ENCODE data around the gene NEURL1. TPM values are rescaled to one million over a fixed set of nuclear protein-coding genes. Genes with fewer than 3 reads are reported as not detected.
A peak's percentile ranks its signal among the peaks of the same experiment; 100 is the strongest.

Gene NEURL1
- total and polyA plus RNA-seq, 4 donors = 0.14 to 2.0 (median 0.74) TPM

DNA sequence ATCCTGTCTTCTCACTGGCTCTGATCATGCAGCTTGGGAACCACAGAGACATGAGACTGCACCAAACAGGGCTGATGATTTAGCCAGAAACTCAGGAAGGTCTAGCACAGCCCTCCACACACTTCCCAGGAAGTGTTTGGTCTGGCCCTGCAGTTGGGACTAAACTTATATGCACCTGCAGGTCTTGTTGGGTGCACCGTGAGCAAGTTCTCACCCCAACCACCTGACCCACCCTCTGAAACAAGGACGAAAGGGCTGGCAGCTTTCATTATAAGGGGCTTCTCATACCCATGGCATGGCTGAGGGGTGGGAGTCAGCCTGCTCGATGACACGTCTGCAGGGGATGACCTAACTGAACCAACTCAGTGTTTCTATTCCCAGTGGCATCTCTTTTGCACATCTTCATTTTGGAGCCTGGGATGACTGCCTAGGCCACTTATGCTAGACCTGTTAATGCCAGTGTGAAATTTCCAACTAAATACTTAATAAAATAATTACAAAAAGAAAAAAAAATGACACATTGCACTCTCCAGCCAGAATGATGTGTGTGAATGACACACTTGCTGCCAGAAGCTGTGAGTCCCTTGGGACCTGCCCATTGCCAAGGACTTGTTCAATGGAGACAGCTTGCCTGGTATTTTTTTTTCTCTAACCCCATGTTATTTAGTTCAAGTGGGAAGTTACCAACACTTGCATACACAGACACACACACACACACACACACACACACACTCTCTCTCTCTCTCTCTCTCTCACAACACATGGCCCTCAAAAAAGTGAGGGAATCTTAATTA, 102.6 kb downstream of the NEURL1 start:
- Histone ChIP-seq H3K27ac (ENCODE audit: low read depth in 1 of 2, low read length in 1 of 2) (no peak overlapping the region), H3K9me3 (ENCODE audit: control insufficient read depth in 4 of 4, insufficient read depth in 3 of 4, low read length in 3 of 4) (no peaks in the 10 kb centered on the region), H3K4me3 (no peak overlapping the region), H3K36me3 (ENCODE audit: control insufficient read depth in 4 of 4, insufficient read depth in 4 of 4, low read length in 4 of 4) (peaks cover 0 to 15% (median 3%) of the 10 kb centered on the region in 4 donors), H3K4me1 (ENCODE audit: control insufficient read depth in 5 of 5, insufficient read depth in 5 of 5, low read length in 5 of 5) (peaks cover 0 to 5% (median 0%) of the 10 kb centered on the region in 5 donors), H3K9ac (ENCODE audit: insufficient read depth in 1 of 2, low read length in 2 of 2) (no peak overlapping the region), H3K27me3 (ENCODE audit: control insufficient read depth in 3 of 3, insufficient read depth in 3 of 3, low read length in 2 of 3) (no peaks in the 10 kb centered on the region)
- TF ChIP-seq, protein P1, sequence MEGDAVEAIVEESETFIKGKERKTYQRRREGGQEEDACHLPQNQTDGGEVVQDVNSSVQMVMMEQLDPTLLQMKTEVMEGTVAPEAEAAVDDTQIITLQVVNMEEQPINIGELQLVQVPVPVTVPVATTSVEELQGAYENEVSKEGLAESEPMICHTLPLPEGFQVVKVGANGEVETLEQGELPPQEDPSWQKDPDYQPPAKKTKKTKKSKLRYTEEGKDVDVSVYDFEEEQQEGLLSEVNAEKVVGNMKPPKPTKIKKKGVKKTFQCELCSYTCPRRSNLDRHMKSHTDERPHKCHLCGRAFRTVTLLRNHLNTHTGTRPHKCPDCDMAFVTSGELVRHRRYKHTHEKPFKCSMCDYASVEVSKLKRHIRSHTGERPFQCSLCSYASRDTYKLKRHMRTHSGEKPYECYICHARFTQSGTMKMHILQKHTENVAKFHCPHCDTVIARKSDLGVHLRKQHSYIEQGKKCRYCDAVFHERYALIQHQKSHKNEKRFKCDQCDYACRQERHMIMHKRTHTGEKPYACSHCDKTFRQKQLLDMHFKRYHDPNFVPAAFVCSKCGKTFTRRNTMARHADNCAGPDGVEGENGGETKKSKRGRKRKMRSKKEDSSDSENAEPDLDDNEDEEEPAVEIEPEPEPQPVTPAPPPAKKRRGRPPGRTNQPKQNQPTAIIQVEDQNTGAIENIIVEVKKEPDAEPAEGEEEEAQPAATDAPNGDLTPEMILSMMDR (IDR thresholded peaks at IDR 0.05; ENCODE audit: control extremely low read depth, extremely low read depth) = no peak
- ATAC-seq (ENCODE audit: insufficient read depth, low FRiP score) (no peak), DNase-seq (no peak)
- WGBS, 2 donors = 92 to 96% methylated on average over 4 of the region's 4 CpGs

GRCh38 chr10:103597003-103597402, 103.5 kb downstream of the NEURL1 start:
- WGBS, 2 donors = 85 to 89% methylated on average over 6 of the region's 6 CpGs
- no peaks in the 10 kb centered on the region for H3K27me3 ChIP-seq (ENCODE audit: control insufficient read depth in 3 of 3, insufficient read depth in 3 of 3, low read length in 2 of 3)
- DNase-seq (no peak), ATAC-seq (ENCODE audit: insufficient read depth, low FRiP score) (no peak)
- H3K4me1 ChIP-seq (ENCODE audit: control insufficient read depth in 5 of 5, insufficient read depth in 5 of 5, low read length in 5 of 5) = peaks cover 0 to 5% (median 0%) of the 10 kb centered on the region in 5 donors
- peaks cover 0 to 22% (median 5%) of the 10 kb centered on the region in 4 donors for H3K36me3 ChIP-seq (ENCODE audit: control insufficient read depth in 4 of 4, insufficient read depth in 4 of 4, low read length in 4 of 4)
- TF ChIP-seq, protein P1 (IDR thresholded peaks at IDR 0.05; ENCODE audit: control extremely low read depth, extremely low read depth) = no peak
- H3K27ac ChIP-seq (ENCODE audit: low read depth in 1 of 2, low read length in 1 of 2) = no peak overlapping the region
- no peak overlapping the region for H3K9ac ChIP-seq (ENCODE audit: insufficient read depth in 1 of 2, low read length in 2 of 2)
- H3K4me3 ChIP-seq = no peak overlapping the region
- no peaks in the 10 kb centered on the region for H3K9me3 ChIP-seq (ENCODE audit: control insufficient read depth in 4 of 4, insufficient read depth in 3 of 4, low read length in 3 of 4)

DNA sequence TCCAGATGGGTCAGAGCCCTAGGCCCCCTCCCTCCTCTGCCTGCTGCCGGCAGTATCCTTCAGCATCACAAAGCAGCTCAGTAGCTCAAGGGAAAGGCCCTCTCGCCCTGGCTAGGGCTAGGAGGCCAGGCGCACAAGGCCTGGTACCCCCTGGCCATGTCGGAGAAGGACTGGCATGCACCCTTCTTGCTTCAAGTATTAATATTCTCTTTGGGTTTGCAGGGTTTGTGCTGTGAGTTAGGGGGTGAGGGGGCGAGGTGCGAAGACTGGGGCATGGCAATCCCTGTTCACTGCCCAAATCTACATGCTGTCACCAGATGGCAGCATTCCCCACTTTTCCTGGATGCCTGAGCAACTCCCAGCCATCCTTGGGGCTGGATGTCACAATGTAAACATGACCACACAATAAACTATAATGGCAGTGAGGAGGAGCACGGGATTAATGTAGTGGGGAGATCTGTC, 105.2 kb downstream of the NEURL1 start:
- Histone ChIP-seq H3K27ac (ENCODE audit: low read depth in 1 of 2, low read length in 1 of 2) (no peak overlapping the region), H3K9me3 (ENCODE audit: control insufficient read depth in 4 of 4, insufficient read depth in 3 of 4, low read length in 3 of 4) (no peaks in the 10 kb centered on the region), H3K4me1 (ENCODE audit: control insufficient read depth in 5 of 5, insufficient read depth in 5 of 5, low read length in 5 of 5) (peaks cover 0 to 5% (median 0%) of the 10 kb centered on the region in 5 donors), H3K4me3 (no peak overlapping the region), H3K9ac (ENCODE audit: insufficient read depth in 1 of 2, low read length in 2 of 2) (no peak overlapping the region), H3K36me3 (ENCODE audit: control insufficient read depth in 4 of 4, insufficient read depth in 4 of 4, low read length in 4 of 4) (peaks cover 0 to 23% (median 13%) of the 10 kb centered on the region in 4 donors), H3K27me3 (ENCODE audit: control insufficient read depth in 3 of 3, insufficient read depth in 3 of 3, low read length in 2 of 3) (no peaks in the 10 kb centered on the region)
- TF ChIP-seq, protein P1 (IDR thresholded peaks at IDR 0.05; ENCODE audit: control extremely low read depth, extremely low read depth) = peak; percentile 51
- ATAC-seq (ENCODE audit: insufficient read depth, low FRiP score) = no peak
- DNase-seq = peak; percentile 79 to 92 (median 89)
- 67% methylated on average over 7 of the region's 7 CpGs for WGBS, 2 donors
